ENCODE measurements around the gene BCAS4. TPM values are rescaled to one million over a fixed set of nuclear protein-coding genes. Genes with fewer than 3 reads are reported as not detected.
"Not testable (repeated sequence)": the region's sequence is repeated elsewhere in the genome, so short reads cannot be mapped to it uniquely, and the experiment has no call there.

BCAS4 gene
- total and polyA plus RNA-seq, 5 experiments from 2014 or later, result 33.5 to 89.9 (median 51.5) TPM

GRCh38 chr20:50793575-50794016 is 1.3 kb upstream of the BCAS4 start:
- H3K27ac Mint-ChIP-seq, result peak overlapping the region in 7 of 10 donors; percentile 38 to 90 (median 79)

GRCh38 chr20:50794181-50794845 is 548 bp upstream of the BCAS4 start:
- ATAC-seq, result peak; percentile 1 to 7
- POLR2A ChIA-PET, result interaction anchor here (0.6 to 11.3 kb wide), 22 partner anchors 9 to 748 kb away, joined by 3 to 272 read pairs (median 4); partner anchors contain the start of genes ADNP, DPM1, MOCS3 and NFATC2
- Mint-ChIP-seq H3K4me3 (peak overlapping the region; percentile 59 to 87 (median 82)), H3K9me3 (no peaks in the 10 kb centered on the region), H3K27me3 (no peaks in the 10 kb centered on the region), H3K4me1 (peaks cover 7 to 39% (median 24%) of the 10 kb centered on the region in 4 donors), H3K36me3 (peaks cover 0 to 4% (median 3%) of the 10 kb centered on the region in 3 donors), H3K27ac (peak overlapping the region in 9 of 10 donors; percentile 68 to 92 (median 85))
- no peak for DNase-seq

More at GRCh38 chr20:50793575-50794016, 1.3 kb upstream of the BCAS4 start:
- not testable (repeated sequence) for ATAC-seq, H3K36me3 Mint-ChIP-seq, H3K9me3 Mint-ChIP-seq, H3K27me3 Mint-ChIP-seq
- peak overlapping the region; percentile 66 to 86 (median 76) for H3K4me3 Mint-ChIP-seq
- peaks cover 0 to 32% (median 18%) of the 10 kb centered on the region in 4 donors for H3K4me1 Mint-ChIP-seq
- peak in 6 of 10 donors; percentile 16 to 71 (median 46) for DNase-seq
- POLR2A ChIA-PET, result interaction anchor here (0.6 to 11.3 kb wide), 11 partner anchors 12 to 164 kb away, joined by 3 to 272 read pairs (median 7); partner anchors contain the start of genes ADNP, DPM1 and MOCS3

- no peaks in the 10 kb centered on the region for H3K27me3 Mint-ChIP-seq
- H3K9me3 Mint-ChIP-seq, result no peaks in the 10 kb centered on the region
- POLR2A ChIA-PET, result interaction anchor here (0.8 to 11.3 kb wide), 4 partner anchors 9 to 131 kb away, joined by 3 to 272 read pairs (median 7); partner anchors contain the start of gene ADNP
- ATAC-seq, result no peak
- peak overlapping the region in 8 of 10 donors; percentile 4 to 60 (median 27) for H3K4me3 Mint-ChIP-seq
- H3K27ac Mint-ChIP-seq, result peak overlapping the region in 5 of 10 donors; percentile 17 to 80 (median 69)
- peaks cover 0 to 11% (median 5%) of the 10 kb centered on the region in 3 donors for H3K36me3 Mint-ChIP-seq
- no peak for DNase-seq
- peaks cover 16 to 56% (median 38%) of the 10 kb centered on the region in 4 donors for H3K4me1 Mint-ChIP-seq
Observed at GRCh38 chr20:50797142-50797541, 2.3 kb downstream of the BCAS4 start.

GRCh38 chr20:50798650-50799049 is 3.8 kb downstream of the BCAS4 start:
- peak overlapping the region in 9 of 10 donors; percentile 3 to 88 (median 65) for H3K27ac Mint-ChIP-seq
- H3K36me3 Mint-ChIP-seq, result peaks cover 0 to 11% (median 5%) of the 10 kb centered on the region in 3 donors
- no peaks in the 10 kb centered on the region for H3K9me3 Mint-ChIP-seq
- peak overlapping the region in 1 of 10 donors; percentile 16 for H3K4me3 Mint-ChIP-seq
- H3K4me1 Mint-ChIP-seq, result peaks cover 16 to 59% (median 39%) of the 10 kb centered on the region in 4 donors
- POLR2A ChIA-PET, result interaction anchor here (0.6 to 11.3 kb wide), 3 partner anchors 14 to 130 kb away, joined by 6 to 272 read pairs (median 10); partner anchors contain the start of gene ADNP
- no peak for ATAC-seq
- DNase-seq, result no peak
- H3K27me3 Mint-ChIP-seq, result no peaks in the 10 kb centered on the region

GRCh38 chr20:50799176-50799889 is 4.5 kb downstream of the BCAS4 start:
- Mint-ChIP-seq H3K4me3 (peak overlapping the region in 2 of 10 donors; percentile 16 to 24), H3K9me3 (no peaks in the 10 kb centered on the region), H3K27me3 (no peaks in the 10 kb centered on the region), H3K36me3 (peaks cover 0 to 11% (median 5%) of the 10 kb centered on the region in 3 donors), H3K4me1 (peaks cover 17 to 60% (median 43%) of the 10 kb centered on the region in 4 donors), H3K27ac (peak overlapping the region in 9 of 10 donors; percentile 3 to 88 (median 82))
- ATAC-seq (no peak), DNase-seq (no peak)
- POLR2A ChIA-PET, result interaction anchor here (0.6 to 2.4 kb wide), 3 partner anchors 15 to 18 kb away, joined by 3 to 10 read pairs (median 6); no protein-coding TSS in a partner anchor

GRCh38 chr20:50799890-50800550 is 5.2 kb downstream of the BCAS4 start:
- Mint-ChIP-seq H3K4me1 (peaks cover 24 to 66% (median 50%) of the 10 kb centered on the region in 4 donors), H3K27ac (peak overlapping the region; percentile 22 to 88 (median 80))

GRCh38 chr20:50800986-50801746 is 6.3 kb downstream of the BCAS4 start:
- Mint-ChIP-seq H3K27ac (peak overlapping the region; percentile 36 to 91 (median 78)), H3K4me3 (peak overlapping the region in 1 of 10 donors; percentile 56), H3K36me3 (peaks cover 0 to 11% (median 5%) of the 10 kb centered on the region in 3 donors), H3K4me1 (peaks cover 25 to 72% (median 58%) of the 10 kb centered on the region in 4 donors)
- not testable (repeated sequence) for DNase-seq, ATAC-seq, H3K27me3 Mint-ChIP-seq, H3K9me3 Mint-ChIP-seq
- POLR2A ChIA-PET, result interaction anchor here (2.4 kb wide), 1 partner anchor 17 kb away, joined by 10 read pairs; no protein-coding TSS in a partner anchor

More at GRCh38 chr20:50799890-50800550, 5.2 kb downstream of the BCAS4 start:
- ATAC-seq, result no peak
- Mint-ChIP-seq H3K36me3 (peaks cover 0 to 11% (median 5%) of the 10 kb centered on the region in 3 donors), H3K4me3 (peak overlapping the region in 4 of 10 donors; percentile 3 to 46 (median 23)), H3K27me3 (no peaks in the 10 kb centered on the region), H3K9me3 (no peaks in the 10 kb centered on the region)
- DNase-seq, result no peak
- POLR2A ChIA-PET, result interaction anchor here (1.0 to 2.4 kb wide), 2 partner anchors 14 to 18 kb away, joined by 3 to 10 read pairs; no protein-coding TSS in a partner anchor

GRCh38 chr20:50801747-50802125 is 6.9 kb downstream of the BCAS4 start:
- no peak for ATAC-seq
- peak overlapping the region; percentile 69 to 91 (median 80) for H3K27ac Mint-ChIP-seq
- POLR2A ChIA-PET, result interaction anchor here (0.6 to 1.2 kb wide), 3 partner anchors 9 to 16 kb away, joined by 3 to 8 read pairs (median 3); no protein-coding TSS in a partner anchor
- no peak for DNase-seq
- H3K9me3 Mint-ChIP-seq, result no peaks in the 10 kb centered on the region
- H3K36me3 Mint-ChIP-seq, result peaks cover 0 to 11% (median 5%) of the 10 kb centered on the region in 3 donors
- H3K4me1 Mint-ChIP-seq, result peaks cover 28 to 73% (median 61%) of the 10 kb centered on the region in 4 donors
- H3K27me3 Mint-ChIP-seq, result no peaks in the 10 kb centered on the region
- peak overlapping the region in 1 of 10 donors; percentile 56 for H3K4me3 Mint-ChIP-seq

GRCh38 chr20:50802289-50802688 is 7.4 kb downstream of the BCAS4 start:
- POLR2A ChIA-PET, result interaction anchor here (0.6 to 2.8 kb wide), 5 partner anchors 8 to 129 kb away, joined by 3 to 15 read pairs (median 8); partner anchors contain the start of genes ADNP and BCAS4
- peaks cover 0 to 11% (median 2%) of the 10 kb centered on the region in 3 donors for H3K36me3 Mint-ChIP-seq
- peaks cover 25 to 68% (median 58%) of the 10 kb centered on the region in 4 donors for H3K4me1 Mint-ChIP-seq
- H3K9me3 Mint-ChIP-seq, result no peaks in the 10 kb centered on the region
- H3K27ac Mint-ChIP-seq, result peak overlapping the region in 9 of 10 donors; percentile 69 to 91 (median 84)
- H3K4me3 Mint-ChIP-seq, result no peak overlapping the region
- no peak for ATAC-seq
- H3K27me3 Mint-ChIP-seq, result no peaks in the 10 kb centered on the region
- DNase-seq, result no peak

- peaks cover 0 to 5% (median 2%) of the 10 kb centered on the region in 3 donors for H3K36me3 Mint-ChIP-seq
- ATAC-seq (peak; percentile 96 to 97), DNase-seq (peak in 9 of 10 donors; percentile 10 to 69 (median 42))
- POLR2A ChIA-PET, result interaction anchor here (1.2 to 2.8 kb wide), 9 partner anchors 10 to 154 kb away, joined by 3 to 15 read pairs (median 11); partner anchors contain the start of genes ADNP, BCAS4, DPM1 and MOCS3
- peak overlapping the region; percentile 91 to 96 (median 94) for H3K27ac Mint-ChIP-seq
- H3K27me3 Mint-ChIP-seq, result no peaks in the 10 kb centered on the region
- no peaks in the 10 kb centered on the region for H3K9me3 Mint-ChIP-seq
- H3K4me3 Mint-ChIP-seq, result peak overlapping the region; percentile 55 to 87 (median 72)
- peaks cover 24 to 70% (median 58%) of the 10 kb centered on the region in 4 donors for H3K4me1 Mint-ChIP-seq
Observed at GRCh38 chr20:50804437-50805348, 9.8 kb downstream of the BCAS4 start.

All from naive thymus-derived CD8-positive, alpha-beta T cell (primary cell).